ENCODE results near the gene CCDC179. TPM values are rescaled to one million over a fixed set of nuclear protein-coding genes. Genes with fewer than 3 reads are reported as not detected.

Gene CCDC179
- total RNA-seq, 1 experiment from 2014 or later: not detected

DNA sequence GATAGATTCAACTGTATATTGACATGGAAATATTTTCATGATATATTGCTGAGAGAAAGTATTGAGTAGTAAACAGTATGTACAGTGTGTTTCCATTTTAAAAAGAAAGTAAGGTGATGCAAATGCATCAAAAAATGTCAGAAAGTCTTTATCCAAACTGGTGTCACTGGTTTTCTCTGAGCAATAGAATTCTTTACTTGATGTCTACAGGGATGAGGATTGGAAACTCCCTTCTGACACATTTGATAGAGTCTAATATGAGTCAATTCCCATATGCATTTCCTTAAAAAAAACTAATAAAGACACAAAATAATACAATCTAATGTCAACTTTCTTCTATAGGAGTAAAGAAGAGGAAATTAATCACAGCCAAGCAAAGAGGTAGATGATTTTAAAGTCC, 18.3 kb upstream of the CCDC179 start:
- Histone ChIP-seq H3K79me2 (ENCODE audit: low read length) (no peaks in the 10 kb centered on the region), H3K9me3 (ENCODE audit: low read length) (no peaks in the 10 kb centered on the region), H3K9me2 (replicated peaks; ENCODE audit: insufficient read depth, low read length) (no peaks in the 10 kb centered on the region), H3K27me3 (ENCODE audit: low read length) (no peaks in the 10 kb centered on the region), H2AFZ (ENCODE audit: low read length) (no peak overlapping the region), H4K20me1 (ENCODE audit: insufficient read depth, low read depth, low read length) (no peaks in the 10 kb centered on the region), H3K4me3 (ENCODE audit: low read length) (no peak overlapping the region), H3K9ac (ENCODE audit: low read length) (no peak overlapping the region), H3K36me3 (ENCODE audit: insufficient read depth, low read length) (no peaks in the 10 kb centered on the region), H3K27ac (ENCODE audit: low read length) (no peak overlapping the region), H3K4me1 (ENCODE audit: low read length) (no peaks in the 10 kb centered on the region), H3K4me2 (ENCODE audit: low read depth, low read length, poor library complexity, severe bottlenecking) (no peak overlapping the region)
- DNase-seq: no peak

DNA sequence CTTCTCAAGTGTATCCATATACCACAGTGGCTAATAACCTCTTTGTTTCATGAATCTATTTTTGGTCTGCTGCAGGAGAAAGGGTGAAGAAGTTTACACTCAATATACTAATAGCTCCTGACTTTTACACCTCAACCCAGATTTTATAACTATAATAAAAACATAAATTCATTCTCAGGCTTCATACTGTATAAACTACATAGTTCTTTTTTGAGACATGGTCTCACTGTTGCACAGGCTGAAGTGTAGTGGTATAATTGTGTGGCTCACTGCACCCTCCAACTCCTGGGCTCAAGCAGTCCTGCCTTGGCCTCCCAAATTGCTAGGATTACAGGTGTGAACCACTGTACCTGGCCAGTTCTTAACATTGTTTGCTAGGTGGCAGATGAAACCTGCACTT, 17.8 kb upstream of the CCDC179 start:
- no peaks in the 10 kb centered on the region for H3K27me3 ChIP-seq (ENCODE audit: low read length)
- no peak for DNase-seq
- no peaks in the 10 kb centered on the region for H3K9me2 ChIP-seq (replicated peaks; ENCODE audit: insufficient read depth, low read length)
- no peaks in the 10 kb centered on the region for H3K4me1 ChIP-seq (ENCODE audit: low read length)
- H2AFZ ChIP-seq (ENCODE audit: low read length): no peak overlapping the region
- H3K4me2 ChIP-seq (ENCODE audit: low read depth, low read length, poor library complexity, severe bottlenecking): no peak overlapping the region
- no peaks in the 10 kb centered on the region for H4K20me1 ChIP-seq (ENCODE audit: insufficient read depth, low read depth, low read length)
- no peak overlapping the region for H3K27ac ChIP-seq (ENCODE audit: low read length)
- no peaks in the 10 kb centered on the region for H3K9me3 ChIP-seq (ENCODE audit: low read length)
- H3K36me3 ChIP-seq (ENCODE audit: insufficient read depth, low read length): no peaks in the 10 kb centered on the region
- H3K79me2 ChIP-seq (ENCODE audit: low read length): no peaks in the 10 kb centered on the region
- no peak overlapping the region for H3K9ac ChIP-seq (ENCODE audit: low read length)
- H3K4me3 ChIP-seq (ENCODE audit: low read length): no peak overlapping the region

DNA sequence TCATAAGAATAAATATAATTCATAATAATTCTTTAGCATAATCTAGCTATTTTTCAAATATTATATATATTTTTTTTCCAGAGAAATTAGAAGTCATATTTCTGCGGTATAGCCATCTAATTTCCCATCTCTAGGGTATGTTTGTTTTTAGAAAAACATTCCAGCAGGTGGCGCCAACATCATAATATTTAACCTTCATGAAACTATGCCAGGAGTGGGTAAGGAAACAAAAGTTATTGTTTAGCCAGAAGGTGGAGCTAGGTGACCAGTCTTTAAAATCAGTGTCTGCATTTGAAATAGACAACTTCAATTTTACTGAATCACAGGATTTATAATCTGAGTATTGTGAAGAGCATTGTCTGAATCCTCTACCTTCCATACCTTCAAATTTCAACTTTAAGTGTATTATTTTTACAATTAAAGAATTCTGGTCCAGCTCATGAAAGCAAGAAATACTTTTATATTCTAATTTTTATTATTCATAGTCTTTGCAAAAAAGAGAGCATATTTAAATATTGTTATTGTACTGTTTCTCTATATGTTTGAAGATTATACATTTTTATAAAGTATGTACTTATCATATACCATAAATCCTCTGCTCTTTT, 15.7 kb upstream of the CCDC179 start:
- no peaks in the 10 kb centered on the region for H4K20me1 ChIP-seq (ENCODE audit: insufficient read depth, low read depth, low read length)
- no peaks in the 10 kb centered on the region for H3K79me2 ChIP-seq (ENCODE audit: low read length)
- H3K4me3 ChIP-seq (ENCODE audit: low read length): no peak overlapping the region
- no peaks in the 10 kb centered on the region for H3K36me3 ChIP-seq (ENCODE audit: insufficient read depth, low read length)
- no peak overlapping the region for H3K27ac ChIP-seq (ENCODE audit: low read length)
- no peaks in the 10 kb centered on the region for H3K9me2 ChIP-seq (replicated peaks; ENCODE audit: insufficient read depth, low read length)
- peak; percentile 92 for DNase-seq
- H3K27me3 ChIP-seq (ENCODE audit: low read length): no peaks in the 10 kb centered on the region
- no peaks in the 10 kb centered on the region for H3K4me1 ChIP-seq (ENCODE audit: low read length)
- H2AFZ ChIP-seq (ENCODE audit: low read length): no peak overlapping the region
- H3K9me3 ChIP-seq (ENCODE audit: low read length): no peaks in the 10 kb centered on the region
- no peak overlapping the region for H3K4me2 ChIP-seq (ENCODE audit: low read depth, low read length, poor library complexity, severe bottlenecking)
- no peak overlapping the region for H3K9ac ChIP-seq (ENCODE audit: low read length)

GRCh38 chr11:22869325-22869724, 9.1 kb upstream of the CCDC179 start:
- H2AFZ ChIP-seq (ENCODE audit: low read length): no peak overlapping the region
- no peak overlapping the region for H3K27ac ChIP-seq (ENCODE audit: low read length)
- H3K4me3 ChIP-seq (ENCODE audit: low read length): no peak overlapping the region
- no peaks in the 10 kb centered on the region for H3K79me2 ChIP-seq (ENCODE audit: low read length)
- H3K27me3 ChIP-seq (ENCODE audit: low read length): no peaks in the 10 kb centered on the region
- no peaks in the 10 kb centered on the region for H3K9me2 ChIP-seq (replicated peaks; ENCODE audit: insufficient read depth, low read length)
- H3K9me3 ChIP-seq (ENCODE audit: low read length): no peaks in the 10 kb centered on the region
- no peak for DNase-seq
- no peak overlapping the region for H3K9ac ChIP-seq (ENCODE audit: low read length)
- no peaks in the 10 kb centered on the region for H3K36me3 ChIP-seq (ENCODE audit: insufficient read depth, low read length)
- no peaks in the 10 kb centered on the region for H4K20me1 ChIP-seq (ENCODE audit: insufficient read depth, low read depth, low read length)
- no peaks in the 10 kb centered on the region for H3K4me1 ChIP-seq (ENCODE audit: low read length)
- H3K4me2 ChIP-seq (ENCODE audit: low read depth, low read length, poor library complexity, severe bottlenecking): no peak overlapping the region

DNA sequence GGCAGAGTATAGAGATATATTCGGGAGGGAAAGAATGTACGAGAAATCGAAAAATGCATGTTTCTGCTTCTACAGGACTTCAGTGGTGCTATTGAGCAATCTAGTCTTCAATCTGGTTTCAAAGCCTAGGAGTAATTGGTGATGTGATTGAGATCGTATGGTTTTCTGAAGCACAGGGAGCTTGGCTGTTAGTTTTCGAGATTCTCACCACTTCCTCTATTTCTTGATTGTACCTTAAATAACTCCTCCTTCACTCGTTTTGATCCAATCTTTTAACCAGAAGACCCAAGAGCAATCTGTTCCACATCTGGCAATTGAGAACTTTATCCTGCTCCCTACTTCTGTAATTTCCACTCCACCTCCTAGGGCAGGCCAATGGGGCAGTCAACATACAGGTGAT, 518 bp downstream of the CCDC179 start:
- H3K9me2 ChIP-seq (replicated peaks; ENCODE audit: insufficient read depth, low read length): no peaks in the 10 kb centered on the region
- H3K79me2 ChIP-seq (ENCODE audit: low read length): no peaks in the 10 kb centered on the region
- no peaks in the 10 kb centered on the region for H4K20me1 ChIP-seq (ENCODE audit: insufficient read depth, low read depth, low read length)
- H3K27me3 ChIP-seq (ENCODE audit: low read length): no peaks in the 10 kb centered on the region
- no peak overlapping the region for H3K4me3 ChIP-seq (ENCODE audit: low read length)
- no peaks in the 10 kb centered on the region for H3K36me3 ChIP-seq (ENCODE audit: insufficient read depth, low read length)
- no peak overlapping the region for H2AFZ ChIP-seq (ENCODE audit: low read length)
- H3K27ac ChIP-seq (ENCODE audit: low read length): no peak overlapping the region
- H3K4me2 ChIP-seq (ENCODE audit: low read depth, low read length, poor library complexity, severe bottlenecking): no peak overlapping the region
- H3K9ac ChIP-seq (ENCODE audit: low read length): no peak overlapping the region
- H3K4me1 ChIP-seq (ENCODE audit: low read length): no peaks in the 10 kb centered on the region
- 0 out of 2 replicates have a peak, but pooled peaks cover 2% of the 10 kb centered on the region for H3K9me3 ChIP-seq (ENCODE audit: low read length)
- no peak for DNase-seq

GRCh38 chr11:22851477-22851876, 8.8 kb downstream of the CCDC179 start:
- Histone ChIP-seq H3K27ac (ENCODE audit: low read length) (no peak overlapping the region), H3K79me2 (ENCODE audit: low read length) (no peaks in the 10 kb centered on the region), H3K4me1 (ENCODE audit: low read length) (no peaks in the 10 kb centered on the region), H3K27me3 (ENCODE audit: low read length) (no peaks in the 10 kb centered on the region), H3K4me3 (ENCODE audit: low read length) (no peak overlapping the region), H4K20me1 (ENCODE audit: insufficient read depth, low read depth, low read length) (no peaks in the 10 kb centered on the region), H3K9me2 (replicated peaks; ENCODE audit: insufficient read depth, low read length) (no peaks in the 10 kb centered on the region), H3K4me2 (ENCODE audit: low read depth, low read length, poor library complexity, severe bottlenecking) (no peak overlapping the region), H3K9me3 (ENCODE audit: low read length) (peaks cover 10% of the 10 kb centered on the region; the same call in 1 of the 2 replicates), H3K36me3 (ENCODE audit: insufficient read depth, low read length) (no peaks in the 10 kb centered on the region), H2AFZ (ENCODE audit: low read length) (no peak overlapping the region), H3K9ac (ENCODE audit: low read length) (no peak overlapping the region)
- no peak for DNase-seq

DNA sequence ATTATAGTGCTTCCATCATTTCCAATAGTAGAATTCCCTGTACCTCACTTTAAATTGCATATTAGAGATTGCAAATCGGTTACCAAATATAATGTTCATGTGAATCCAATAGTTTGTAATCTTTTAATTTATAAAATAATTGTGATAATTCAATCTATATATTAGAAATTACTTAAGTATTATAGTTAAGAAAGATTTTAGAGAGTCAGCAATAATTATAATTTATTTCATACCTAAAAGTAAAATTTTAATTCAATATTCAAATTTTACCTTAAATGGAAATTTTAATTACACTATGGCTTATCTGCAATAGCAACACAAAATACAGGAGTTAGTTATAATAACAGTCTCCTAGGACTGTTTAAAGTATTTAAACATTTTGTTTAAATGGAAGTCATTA, 13.5 kb downstream of the CCDC179 start:
- H3K9me2 ChIP-seq (replicated peaks; ENCODE audit: insufficient read depth, low read length): no peaks in the 10 kb centered on the region
- DNase-seq: no peak
- H4K20me1 ChIP-seq (ENCODE audit: insufficient read depth, low read depth, low read length): no peaks in the 10 kb centered on the region
- H3K79me2 ChIP-seq (ENCODE audit: low read length): no peaks in the 10 kb centered on the region
- H3K4me3 ChIP-seq (ENCODE audit: low read length): no peak overlapping the region
- H3K9ac ChIP-seq (ENCODE audit: low read length): no peak overlapping the region
- no peaks in the 10 kb centered on the region for H3K4me1 ChIP-seq (ENCODE audit: low read length)
- peaks cover 4% of the 10 kb centered on the region for H3K9me3 ChIP-seq (ENCODE audit: low read length)
- H3K4me2 ChIP-seq (ENCODE audit: low read depth, low read length, poor library complexity, severe bottlenecking): no peak overlapping the region
- no peak overlapping the region for H3K27ac ChIP-seq (ENCODE audit: low read length)
- H3K36me3 ChIP-seq (ENCODE audit: insufficient read depth, low read length): no peaks in the 10 kb centered on the region
- no peak overlapping the region for H2AFZ ChIP-seq (ENCODE audit: low read length)
- H3K27me3 ChIP-seq (ENCODE audit: low read length): no peaks in the 10 kb centered on the region

GRCh38 chr11:22832315-22833015, 27.8 kb downstream of the CCDC179 start:
- no peak for DNase-seq
- H3K4me2 ChIP-seq (ENCODE audit: low read depth, low read length, poor library complexity, severe bottlenecking): no peak overlapping the region
- no peak overlapping the region for H3K27ac ChIP-seq (ENCODE audit: low read length)
- no peaks in the 10 kb centered on the region for H3K79me2 ChIP-seq (ENCODE audit: low read length)
- peaks cover 8% of the 10 kb centered on the region; the same call in 1 of the 2 replicates for H3K9me3 ChIP-seq (ENCODE audit: low read length)
- no peaks in the 10 kb centered on the region for H3K9me2 ChIP-seq (replicated peaks; ENCODE audit: insufficient read depth, low read length)
- no peak overlapping the region for H3K4me3 ChIP-seq (ENCODE audit: low read length)
- no peaks in the 10 kb centered on the region for H4K20me1 ChIP-seq (ENCODE audit: insufficient read depth, low read depth, low read length)
- H3K27me3 ChIP-seq (ENCODE audit: low read length): no peaks in the 10 kb centered on the region
- H3K4me1 ChIP-seq (ENCODE audit: low read length): no peaks in the 10 kb centered on the region
- H2AFZ ChIP-seq (ENCODE audit: low read length): no peak overlapping the region
- no peak overlapping the region for H3K9ac ChIP-seq (ENCODE audit: low read length)
- no peaks in the 10 kb centered on the region for H3K36me3 ChIP-seq (ENCODE audit: insufficient read depth, low read length)

Data from Karpas-422 (cell line).